NCI-H345 treated with DMSO at 0.1 percent for 48 hours (cell line): ENCODE measurements around the gene SLC16A12.
A peak's percentile ranks its signal among the peaks of the same experiment; 100 is the strongest.
"Not testable (repeated sequence)": the region's sequence is repeated elsewhere in the genome, so short reads cannot be mapped to it uniquely, and the experiment has no call there.

Experiments
- DNase-seq: peaks from one replicate; lab custom pipeline; 2025; ENCODE audit not compliant: unreplicated experiment; lab: John Stamatoyannopoulos, UW

Gene SLC16A12

DNA sequence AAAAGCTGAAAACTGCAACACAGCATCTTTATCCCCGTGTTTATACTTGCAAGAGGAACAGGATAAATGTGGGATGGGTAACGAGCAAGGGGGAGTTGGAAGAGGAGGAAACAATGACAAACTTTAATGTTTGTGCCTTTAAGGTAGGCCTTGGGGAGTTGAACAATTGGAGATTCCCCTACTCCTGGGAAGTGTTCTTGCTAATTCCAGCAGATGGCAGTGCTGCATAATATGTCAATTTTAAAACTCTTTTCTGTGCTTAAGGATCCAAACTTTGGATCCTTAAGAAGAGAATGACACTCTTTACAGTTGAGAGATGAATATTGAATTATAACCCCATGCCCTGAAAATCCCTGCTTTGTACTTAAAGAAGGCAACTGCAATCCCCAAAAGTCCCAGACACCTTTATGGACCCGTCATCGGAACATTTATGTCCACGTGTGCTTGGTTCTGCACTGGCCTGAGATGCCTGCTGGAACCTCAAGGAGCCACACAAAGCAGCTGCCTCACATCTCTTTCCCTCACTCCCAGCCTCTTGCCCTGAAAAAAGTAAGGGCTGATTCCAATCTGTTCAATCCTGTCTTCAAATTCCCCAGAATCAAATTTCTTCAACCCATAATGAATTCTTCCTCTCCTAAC, 109.0 kb downstream of the SLC16A12 start:
- DNase-seq, result peak; percentile 3

DNA sequence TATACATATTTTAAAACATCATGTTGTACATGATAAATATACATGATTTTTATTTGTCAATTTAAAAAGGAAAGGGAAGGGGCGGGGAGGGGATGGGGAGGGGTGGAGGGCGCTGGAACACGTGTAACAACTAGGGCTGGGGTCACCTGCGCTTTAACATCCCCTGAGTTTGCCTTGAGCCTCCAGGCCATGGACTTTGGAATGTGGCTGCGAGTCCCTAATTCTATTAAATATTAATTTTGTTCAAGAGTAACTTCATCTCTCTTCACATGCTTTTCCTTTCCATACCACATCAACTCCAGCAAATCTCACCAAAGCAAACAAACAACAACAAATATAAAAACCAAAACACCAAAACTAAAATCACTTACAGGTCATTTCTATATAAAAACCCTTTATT, 110.4 kb downstream of the SLC16A12 start:
- no peak for DNase-seq

DNA sequence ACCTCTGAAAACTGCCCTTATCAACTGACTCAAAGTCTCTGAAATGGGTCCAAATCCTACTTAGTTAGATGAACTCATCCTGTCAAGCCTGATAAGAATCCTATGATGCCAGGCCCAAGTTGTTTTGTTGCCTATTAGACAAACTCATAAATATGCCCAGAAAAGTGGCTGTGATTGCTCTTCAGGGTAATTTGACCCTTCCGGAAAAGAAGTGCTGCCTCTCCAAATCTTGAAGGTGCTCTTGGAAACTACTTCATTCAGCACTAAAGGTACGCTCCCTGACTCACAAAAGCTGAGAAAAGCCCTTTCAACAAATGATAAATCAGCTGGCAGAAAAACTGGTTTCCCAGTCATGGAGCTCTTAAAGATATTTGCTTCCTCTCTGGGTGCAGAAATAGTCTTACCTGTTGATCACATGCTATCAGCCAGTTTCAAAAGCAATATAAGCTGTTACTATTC, 114.3 kb downstream of the SLC16A12 start:
- DNase-seq, result no peak

DNA sequence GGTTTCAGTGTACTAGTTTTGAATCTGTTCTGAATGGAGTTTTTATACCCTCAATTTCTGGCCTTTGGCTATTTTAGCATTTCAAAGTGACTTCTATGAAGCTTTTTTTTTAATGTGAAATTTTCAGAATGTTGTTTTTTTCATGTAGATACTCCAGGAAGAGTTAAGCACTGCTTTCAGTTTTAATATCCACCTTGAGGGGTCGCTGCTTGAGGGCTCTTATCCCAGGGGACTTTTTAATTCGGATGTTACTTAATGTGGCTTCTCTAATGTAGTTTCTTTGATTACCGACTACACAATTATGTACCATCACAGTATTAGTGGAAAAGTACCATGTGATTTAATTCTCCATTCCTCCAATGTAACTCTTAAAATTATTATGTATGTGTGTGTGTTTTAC, 115.8 kb downstream of the SLC16A12 start:
- DNase-seq, result no peak

DNA sequence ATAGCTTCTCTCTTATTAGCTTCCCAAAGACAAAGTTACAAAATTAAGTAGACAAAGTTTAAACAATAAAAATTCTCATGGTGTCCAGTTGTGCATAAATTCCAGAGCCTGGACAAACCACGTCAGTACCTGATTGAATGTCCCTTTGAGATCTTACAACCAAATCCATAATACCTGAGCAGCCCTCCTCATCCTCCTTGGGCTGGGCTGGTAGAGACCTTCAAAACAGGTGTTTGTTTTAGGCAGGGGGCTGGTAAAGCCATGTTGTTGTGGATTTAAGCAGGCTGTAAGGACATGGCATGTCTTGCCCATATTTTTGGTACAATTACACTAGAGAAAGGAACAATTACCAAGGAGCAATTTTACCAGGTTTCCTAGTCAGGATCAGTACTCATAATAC, 118.9 kb downstream of the SLC16A12 start:
- DNase-seq, result no peak

DNA sequence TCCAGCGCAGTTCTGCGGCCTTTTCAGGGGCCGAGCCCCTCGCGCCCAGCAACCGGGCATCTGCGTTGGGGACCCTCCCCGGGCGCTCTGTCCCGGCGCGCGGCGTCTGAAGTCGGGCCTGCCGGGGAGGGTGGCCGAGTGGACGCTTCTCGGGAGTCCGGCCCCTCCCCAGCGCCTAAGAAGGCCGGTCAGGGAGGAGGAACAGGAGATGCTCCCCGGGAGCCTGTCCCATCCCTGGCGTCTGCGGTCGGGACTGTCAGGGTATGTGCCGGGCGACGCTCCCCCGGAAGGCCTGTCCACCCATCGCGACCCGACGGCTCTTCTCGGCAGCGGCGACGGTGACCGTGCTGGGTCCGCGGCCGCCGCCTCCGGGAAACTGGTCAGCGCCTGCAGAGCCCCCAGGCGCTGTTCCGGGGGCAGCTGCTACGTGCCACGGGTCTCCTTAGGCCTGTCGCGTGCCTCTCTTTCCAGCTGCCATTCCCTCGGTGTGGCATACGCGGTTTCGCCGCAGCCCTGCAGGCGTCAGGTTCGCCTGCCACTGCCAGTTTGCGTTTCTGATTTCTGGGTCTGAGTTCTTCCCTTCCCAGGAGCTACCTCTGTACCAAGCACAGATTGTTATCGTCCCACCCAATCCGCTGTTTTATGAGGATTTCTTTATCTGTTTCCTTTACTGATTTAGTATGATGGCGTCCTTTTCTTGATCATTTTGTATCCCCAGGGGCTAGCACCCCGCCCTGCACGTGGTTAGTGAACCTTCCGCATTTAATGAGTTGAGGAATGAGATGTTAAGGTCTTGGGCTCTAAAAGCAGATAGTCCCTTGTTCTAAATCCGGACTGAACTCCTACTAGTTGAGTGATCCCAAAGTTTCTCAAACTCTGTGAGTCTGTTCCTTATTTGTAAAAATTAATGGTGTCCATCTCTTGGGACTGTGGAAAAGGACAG, 120.2 kb downstream of the SLC16A12 start:
- no peak for DNase-seq

DNA sequence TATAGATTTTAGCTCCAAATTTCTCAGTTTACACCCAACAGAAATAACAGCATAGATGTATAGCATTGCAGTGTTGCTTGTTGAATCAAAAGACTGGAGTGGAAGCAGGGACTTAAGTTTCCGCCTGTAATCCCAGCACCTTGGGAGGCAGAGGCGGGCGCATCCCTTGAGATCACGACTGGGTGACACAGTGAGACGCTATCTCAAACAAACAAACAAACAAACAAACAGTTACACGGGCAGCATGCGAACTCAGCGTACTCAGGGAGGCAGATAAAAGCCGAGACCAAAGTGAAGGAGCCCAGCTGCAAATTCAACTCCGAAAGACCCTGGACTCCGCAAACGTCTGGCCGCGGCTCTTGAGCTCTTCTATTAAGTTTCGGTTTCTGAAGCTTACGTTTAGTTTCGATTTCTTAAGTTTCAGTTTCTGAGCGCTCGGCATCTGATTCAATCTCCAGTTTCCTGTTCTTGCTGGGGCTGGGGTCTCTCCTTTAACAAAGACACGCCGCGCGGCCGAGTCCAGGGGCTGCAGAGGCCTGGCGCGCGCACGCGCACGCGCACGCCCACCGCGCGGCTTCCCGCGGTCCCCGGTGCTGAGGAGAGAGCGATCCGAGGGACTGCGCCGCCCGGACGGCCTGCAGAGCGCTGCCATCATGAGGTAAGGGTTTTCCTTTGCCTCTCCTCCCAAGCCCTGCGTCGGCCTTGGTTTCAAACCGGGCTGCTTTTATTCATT, 121.1 kb downstream of the SLC16A12 start, which contains the start of gene IFIT5:
IFIT5 (plus strand) TSS at position 423 of the 733 bp plus-strand sequence; CDS start at position 654, 231 bp downstream.
- DNase-seq, result peak; percentile 58

DNA sequence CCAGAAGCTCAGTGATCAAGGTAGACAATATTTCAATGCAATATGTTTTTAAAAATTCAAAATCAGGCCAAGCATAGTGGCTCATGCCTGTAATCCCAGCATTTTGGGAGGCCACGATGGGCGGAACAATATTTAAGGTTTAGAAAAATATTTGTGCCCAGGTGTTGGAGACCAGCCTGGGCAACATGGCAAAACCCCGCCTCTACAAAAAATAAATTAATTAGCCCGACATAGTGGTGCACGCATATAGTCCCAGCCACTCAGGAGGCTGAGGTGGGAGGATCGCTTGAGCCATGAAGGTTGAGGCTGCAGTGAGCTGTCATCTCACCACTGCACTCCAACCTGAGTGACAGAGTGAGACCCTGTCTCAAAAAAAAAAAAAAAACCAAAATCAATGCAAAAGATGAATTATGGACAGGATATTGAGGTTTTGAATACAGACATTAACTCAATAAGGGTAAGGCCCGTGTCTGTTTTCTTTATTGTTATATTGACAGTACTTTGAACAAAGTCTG, 121.9 kb downstream of the SLC16A12 start:
- no peak for DNase-seq

DNA sequence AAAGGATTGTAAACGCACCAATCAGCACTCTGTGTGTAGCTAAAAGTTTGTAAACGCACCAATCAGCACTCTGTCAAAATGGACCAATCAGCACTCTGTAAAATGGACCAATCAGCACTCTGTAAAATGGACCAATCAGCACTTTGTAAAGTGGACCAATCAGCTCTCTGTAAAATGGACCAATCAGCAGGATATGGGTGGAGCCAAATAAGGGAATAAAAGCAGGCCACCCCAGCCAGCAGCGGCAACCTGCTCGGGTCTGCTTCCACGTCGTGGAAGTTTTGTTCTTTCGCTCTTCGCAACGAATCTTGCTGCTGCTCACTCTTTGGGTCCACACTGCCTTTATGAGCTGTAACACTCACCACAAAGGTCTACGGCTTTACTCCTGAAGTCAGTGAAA, 123.1 kb downstream of the SLC16A12 start:
- DNase-seq, result not testable (repeated sequence)

DNA sequence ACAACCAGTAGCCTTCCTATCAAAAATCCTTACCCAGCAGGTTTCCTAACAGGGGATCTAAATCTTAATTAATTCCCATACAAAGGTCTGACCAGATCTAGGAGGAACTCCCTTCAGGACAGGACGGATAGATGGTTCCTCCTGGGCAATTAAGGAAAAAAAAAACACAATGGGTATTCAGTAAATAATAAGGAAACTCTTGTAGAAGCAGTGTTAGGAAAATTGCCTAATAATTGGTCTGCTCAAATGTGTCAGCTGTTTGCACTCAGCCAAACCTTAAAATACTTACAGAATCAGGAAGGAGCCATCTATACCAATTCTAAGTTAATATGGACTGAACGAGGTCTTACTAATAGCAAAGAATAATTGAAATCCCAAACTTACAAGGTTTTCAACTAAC, 124.3 kb downstream of the SLC16A12 start:
- not testable (repeated sequence) for DNase-seq

DNA sequence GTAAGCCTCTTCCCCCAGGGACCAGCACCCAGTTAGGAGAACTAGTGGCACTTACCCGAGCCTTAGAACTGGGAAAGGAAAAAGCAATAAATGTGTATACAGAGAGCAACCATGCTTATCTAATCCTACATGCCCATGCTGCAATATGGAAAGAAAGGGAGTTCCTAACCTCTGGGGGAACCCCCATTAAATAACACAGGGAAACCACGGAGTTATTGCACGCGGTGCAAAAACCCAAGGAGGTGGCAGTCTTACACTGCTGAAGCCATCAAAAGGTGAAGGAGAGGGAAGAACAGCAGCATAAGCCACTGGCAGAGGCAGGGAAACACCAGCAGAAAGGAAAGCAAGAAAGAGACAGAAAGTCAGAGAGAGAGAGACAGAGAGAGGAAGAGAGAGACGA, 124.8 kb downstream of the SLC16A12 start:
- not testable (repeated sequence) for DNase-seq

DNA sequence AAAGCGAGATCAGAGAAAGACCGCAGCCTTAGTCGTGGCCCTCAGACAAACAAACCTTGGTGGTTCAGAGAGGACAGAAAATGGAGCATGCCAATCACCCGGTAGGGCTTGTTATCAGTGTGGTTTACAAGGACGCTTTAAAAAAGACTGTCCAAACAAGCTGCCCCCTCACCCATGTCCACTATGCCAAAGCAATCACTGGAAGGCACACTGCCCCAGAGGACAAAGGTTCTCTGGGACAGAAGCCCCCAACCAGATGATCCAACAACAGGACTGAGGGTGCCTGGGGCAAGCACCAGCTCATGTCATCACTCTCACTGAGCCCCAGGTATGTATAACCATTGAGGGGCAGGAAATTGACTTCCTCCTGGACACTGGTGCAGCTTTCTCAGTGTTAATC, 126.1 kb downstream of the SLC16A12 start:
- DNase-seq, result not testable (repeated sequence)

DNA sequence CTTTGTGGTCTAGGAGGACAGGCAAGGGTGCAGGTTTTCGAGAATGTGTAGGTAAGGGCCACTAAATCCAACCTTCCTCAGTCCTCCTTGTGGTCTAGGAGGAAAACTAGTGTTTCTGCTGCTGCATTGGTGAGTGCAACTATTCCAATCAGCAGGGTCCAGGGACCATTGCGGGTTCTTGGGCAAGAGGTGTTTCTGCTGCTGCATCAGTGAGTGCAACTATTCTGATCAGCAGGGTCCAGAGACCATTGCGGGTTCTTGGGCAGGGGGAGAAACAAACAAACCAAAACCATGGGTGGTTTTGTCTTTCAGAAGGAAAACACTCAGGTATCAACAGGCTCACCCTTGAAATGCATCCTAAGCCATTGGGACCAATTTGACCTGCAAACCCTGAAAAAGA, 127.6 kb downstream of the SLC16A12 start:
- DNase-seq, result not testable (repeated sequence)

DNA sequence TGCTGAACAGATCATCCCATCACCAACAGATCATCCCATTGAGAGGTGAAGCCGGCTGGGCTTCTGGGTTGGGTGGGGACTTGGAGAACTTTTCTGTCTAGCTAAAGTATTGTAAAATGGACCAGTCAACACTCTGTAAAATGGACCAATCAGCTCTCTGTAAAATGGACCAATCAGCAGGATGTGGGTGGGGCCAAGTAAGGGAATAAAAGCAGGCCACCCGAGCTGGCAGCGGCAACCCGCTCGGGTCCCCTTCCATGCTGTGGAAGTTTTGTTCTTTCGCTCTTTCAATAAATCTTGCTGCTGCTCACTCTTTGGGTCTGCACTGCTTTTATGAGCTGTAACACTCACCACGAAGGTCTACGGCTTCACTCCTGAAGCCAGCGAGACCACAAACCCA, 129.2 kb downstream of the SLC16A12 start:
- not testable (repeated sequence) for DNase-seq

DNA sequence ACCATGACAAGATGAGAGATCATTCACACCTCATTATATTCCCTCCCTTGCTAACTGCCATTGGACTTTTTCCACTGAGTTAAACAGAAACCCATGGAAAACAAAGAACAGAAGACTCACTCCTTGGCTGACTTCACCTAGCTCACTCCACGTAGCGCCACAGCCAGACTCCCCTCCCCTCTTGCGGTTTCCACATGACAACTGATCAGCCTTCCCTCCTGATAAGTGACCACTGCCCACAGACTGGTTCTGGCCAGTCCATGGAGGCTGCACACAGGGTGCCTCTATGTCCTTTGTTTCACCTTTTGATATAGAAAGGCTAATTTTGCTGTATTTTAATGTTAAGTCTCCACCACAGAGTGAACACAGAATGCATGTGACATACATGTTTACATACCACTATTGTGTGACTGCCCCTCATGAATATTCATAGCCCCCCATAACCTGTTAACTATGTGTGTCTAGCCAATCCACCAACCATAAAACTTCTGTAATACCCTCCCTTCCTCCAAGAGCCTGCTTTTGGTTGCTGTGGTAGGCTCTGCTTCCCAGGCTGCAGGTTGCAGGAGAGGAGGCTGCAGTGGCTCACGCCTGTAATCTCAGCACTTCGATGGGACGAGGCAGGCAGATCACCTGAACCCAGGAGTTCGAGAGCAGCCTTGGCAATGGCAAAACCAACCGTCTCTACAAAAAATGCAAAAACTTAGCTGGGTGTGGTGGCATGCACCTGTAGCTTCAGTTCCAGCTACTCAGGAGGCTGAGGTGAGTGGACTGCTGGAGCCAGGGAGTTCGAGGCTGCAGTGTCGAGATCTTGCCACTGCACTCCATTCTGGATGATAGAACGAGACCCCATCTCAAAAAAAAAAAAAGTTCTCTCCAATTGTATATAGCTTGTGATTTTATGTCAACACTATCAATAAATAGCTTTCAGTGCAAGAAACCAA, 131.0 kb downstream of the SLC16A12 start:
- DNase-seq, result no peak

DNA sequence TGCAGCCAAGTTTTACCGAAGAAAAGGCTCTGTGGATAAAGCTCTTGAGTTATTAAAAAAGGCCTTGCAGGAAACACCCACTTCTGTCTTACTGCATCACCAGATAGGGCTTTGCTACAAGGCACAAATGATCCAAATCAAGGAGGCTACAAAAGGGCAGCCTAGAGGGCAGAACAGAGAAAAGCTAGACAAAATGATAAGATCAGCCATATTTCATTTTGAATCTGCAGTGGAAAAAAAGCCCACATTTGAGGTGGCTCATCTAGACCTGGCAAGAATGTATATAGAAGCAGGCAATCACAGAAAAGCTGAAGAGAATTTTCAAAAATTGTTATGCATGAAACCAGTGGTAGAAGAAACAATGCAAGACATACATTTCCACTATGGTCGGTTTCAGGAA, 132.4 kb downstream of the SLC16A12 start:
- DNase-seq, result no peak

DNA sequence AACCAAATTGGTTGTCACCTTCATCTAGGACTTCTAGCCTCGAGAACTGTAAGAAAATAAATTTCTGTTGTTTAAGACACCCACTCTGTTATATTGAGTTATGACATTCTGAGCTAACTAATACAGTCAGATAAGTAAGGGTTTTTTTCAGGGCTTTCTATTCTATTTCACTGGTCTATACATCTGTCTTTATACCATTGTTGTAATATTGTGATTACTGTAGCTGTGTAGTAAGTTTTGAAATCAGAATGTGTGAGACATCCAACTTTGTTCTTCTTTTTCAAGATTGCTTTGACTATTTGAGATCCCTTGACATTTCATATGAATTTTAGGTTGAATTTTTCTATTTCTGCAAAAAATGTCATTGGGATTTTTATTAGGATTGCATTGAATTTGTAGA, 135.4 kb downstream of the SLC16A12 start:
- no peak for DNase-seq

DNA sequence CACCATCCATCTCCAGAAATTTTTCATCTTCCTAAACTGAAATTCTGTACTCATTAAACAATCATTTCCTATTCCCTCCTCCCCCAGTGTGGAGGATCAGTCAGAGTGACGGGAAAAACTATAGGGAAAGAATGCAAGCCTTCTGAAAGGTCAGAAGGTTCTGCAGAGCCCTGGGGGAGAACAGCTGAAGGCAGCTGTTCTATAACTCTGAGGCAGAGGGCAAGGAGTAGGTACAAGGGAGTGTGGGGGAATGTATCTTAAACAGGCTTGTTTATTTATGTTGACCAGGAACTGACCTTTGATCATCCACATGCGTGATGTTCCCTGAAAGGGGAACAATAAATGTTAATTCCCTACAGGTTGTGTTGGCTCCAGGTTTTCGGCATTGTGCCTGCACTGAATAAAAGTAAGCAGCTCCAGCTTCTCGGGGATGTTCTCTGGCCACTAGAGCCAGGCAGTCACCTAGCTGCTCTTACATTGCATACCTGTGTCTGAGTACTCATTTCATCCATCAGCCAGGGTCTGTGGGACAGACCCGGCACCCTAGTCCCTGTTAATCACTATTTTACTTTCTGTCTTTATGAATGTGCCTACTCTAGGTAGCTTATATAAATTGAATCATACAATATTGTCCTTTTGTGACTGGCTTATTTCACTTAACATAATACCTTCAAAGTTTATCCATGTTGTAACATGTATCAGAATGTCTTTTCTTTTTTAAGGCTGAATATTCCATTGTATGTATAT, 137.2 kb downstream of the SLC16A12 start:
- no peak for DNase-seq

DNA sequence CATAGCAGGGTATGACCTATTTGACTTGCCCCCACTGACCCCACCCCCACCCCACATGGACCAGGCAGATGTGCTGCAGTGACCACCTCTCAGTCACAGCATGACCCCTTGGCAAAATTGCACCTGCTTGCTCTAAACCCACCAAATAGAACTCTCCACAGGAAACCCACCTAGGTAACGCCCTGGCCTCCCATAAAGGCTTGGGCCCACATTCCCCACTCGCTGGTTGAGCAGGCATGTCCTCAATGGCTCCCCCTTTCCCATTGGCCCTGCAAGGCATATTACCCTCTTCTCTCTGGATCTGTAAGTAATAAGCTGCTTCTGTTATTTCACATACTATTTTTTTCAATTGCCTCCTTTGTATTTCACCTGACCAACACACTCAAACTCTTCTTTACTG, 140.3 kb downstream of the SLC16A12 start:
- no peak for DNase-seq
